Stimulated activated CD4-positive, alpha-beta T cell treated with anti-CD3 and anti-CD28 coated beads, Interleukin-12 subunit alpha, Interleukin-12 subunit beta, amount 100 ng/mL, for 24 hours (primary cell): ENCODE data around the gene TARBP2.

Experiments used
- DNase-seq, 2 experiments: peaks; one replicate each; pipeline ENCODE4 v3.0.0-alpha.2; 2020; ENCODE audit warnings: low read depth in 2 of 2

The TARBP2 gene

GRCh38 chr12:53552361-53553327 is 51.6 kb downstream of the TARBP2 start:
- no peak for DNase-seq
